H1 (cell line): ENCODE data around the gene CNTN5. TPM values are rescaled to one million over a fixed set of nuclear protein-coding genes. Genes with fewer than 3 reads are reported as not detected.

Source experiments
- CTCF ChIA-PET: fragments of 300-600 bp; sonication (Branson Sonifier 250); formaldehyde crosslinking; loops from one replicate; lab custom pipeline; 2021; ENCODE audit not compliant: partially characterized antibody; lab: Charles Lee
- POLR2A ChIA-PET: fragments of 300-600 bp; sonication (Branson Sonifier 250); formaldehyde crosslinking; loops from one replicate; lab custom pipeline; 2021; ENCODE audit warnings: inconsistent platforms; ENCODE audit not compliant: partially characterized antibody; lab: Charles Lee
- DNase-seq, 2 experiments: peaks; one replicate each; pipeline versions ENCODE4 v3.0.0 to v3.0.0-alpha.2; 2010 to 2022; ENCODE audit warnings: low spot score in 2 of 2, low read depth in 1 of 2, mixed read lengths in 1 of 2
- FAIRE-seq: peaks from 2 replicates; lab custom pipeline; 2011; peaks lifted over from hg19 to GRCh38; lab: Jason Lieb, UNC
- H2AFZ ChIP-seq: 2 replicates; pipeline ENCODE4 v1.8.1; 2012; ENCODE audit warnings: low read length, inconsistent platforms
- H2AK5ac ChIP-seq: 2 replicates; pipeline ENCODE4 v1.6.1; 2013; ENCODE audit warnings: low read depth, low read length
- H2BK120ac ChIP-seq: replicated peaks from 2 replicates; pipeline ENCODE3; 2013; ENCODE audit warnings: low read depth, low read length, inconsistent platforms
- H2BK12ac ChIP-seq: 2 replicates; pipeline ENCODE4 v1.6.1; 2013; ENCODE audit warnings: low read depth, low read length
- H2BK15ac ChIP-seq: 2 replicates; pipeline ENCODE4 v1.6.1; 2013; ENCODE audit warnings: low read length
- H2BK20ac ChIP-seq: 2 replicates; pipeline ENCODE4 v1.6.1; 2013; ENCODE audit warnings: low read length
- H2BK5ac ChIP-seq: 2 replicates; pipeline ENCODE4 v1.6.1; 2013; ENCODE audit warnings: low read depth, low read length
- H3K14ac ChIP-seq: 2 replicates; pipeline ENCODE4 v1.6.1; 2013; ENCODE audit warnings: inconsistent platforms; ENCODE audit not compliant: insufficient read length
- H3K18ac ChIP-seq: 2 replicates; pipeline ENCODE4 v1.6.1; 2013; ENCODE audit warnings: low read length; ENCODE audit errors: extremely low read depth
- H3K23ac ChIP-seq: 2 replicates; pipeline ENCODE4 v1.6.1; 2013; ENCODE audit warnings: inconsistent platforms; ENCODE audit not compliant: insufficient read length
- H3K23me2 ChIP-seq: 2 replicates; pipeline ENCODE4 v1.6.1; 2013; ENCODE audit warnings: low read depth, low read length
- H3K27ac ChIP-seq: 2 replicates; pipeline ENCODE4 v1.6.1; 2011; ENCODE audit warnings: low read depth, low read length, inconsistent platforms
- H3K27me3 ChIP-seq, 4 experiments: replicated peaks in 1 of 4; 1 replicate in 1 of 4; 2 replicates in 3 of 4; pipeline versions ENCODE4 v1.6.1 to v1.8.1; 2011 to 2013; ENCODE audit warnings: low read length in 3 of 4, mild to moderate bottlenecking in 3 of 4, inconsistent platforms in 2 of 4, mixed read lengths in 2 of 4, moderate library complexity in 1 of 4; ENCODE audit not compliant: control insufficient read depth in 3 of 4, insufficient read depth in 3 of 4; ENCODE audit errors: extremely low read depth in 1 of 4
- H3K36me3 ChIP-seq, 4 experiments: 2 replicates each; pipeline versions ENCODE4 v1.6.1 to v1.8.1; 2011 to 2013; ENCODE audit warnings: mild to moderate bottlenecking in 4 of 4, low read length in 3 of 4, moderate library complexity in 2 of 4, control low read depth in 1 of 4, inconsistent platforms in 1 of 4; ENCODE audit not compliant: insufficient read depth in 4 of 4, control insufficient read depth in 2 of 4
- H3K4ac ChIP-seq: replicated peaks from 2 replicates; pipeline ENCODE3; 2013; ENCODE audit warnings: low read length, low read depth, mixed read lengths, inconsistent platforms; ENCODE audit not compliant: insufficient read length
- H3K4me1 ChIP-seq, 4 experiments: replicated peaks in 1 of 4; 1 replicate in 1 of 4; 2 replicates in 3 of 4; pipeline versions ENCODE4 v1.6.1 to v1.8.1; 2011 to 2013; ENCODE audit warnings: low read length in 3 of 4, inconsistent platforms in 2 of 4, mixed read lengths in 1 of 4; ENCODE audit not compliant: insufficient read depth in 4 of 4, control insufficient read depth in 3 of 4
- H3K4me2 ChIP-seq, 2 experiments: 2 replicates each; pipeline versions ENCODE4 v1.6.1 to v1.8.1; 2011 to 2013; ENCODE audit warnings: low read depth in 2 of 2, low read length in 2 of 2, control low read depth in 1 of 2, inconsistent platforms in 1 of 2, mild to moderate bottlenecking in 1 of 2; ENCODE audit not compliant: insufficient read depth in 1 of 2
- H3K4me3 ChIP-seq, 4 experiments: fragments of 200-600, 300-600 bp in 1 of 4; sonication (generic), shearing (Covaris generic), sonication (Bioruptor Twin) in 1 of 4; 2 replicates each; pipeline versions ENCODE4 v1.5.1 to v1.8.1; 2011 to 2016; ENCODE audit warnings: low read length in 4 of 4, low read depth in 3 of 4, control low read depth in 2 of 4, inconsistent platforms in 2 of 4, mild to moderate bottlenecking in 2 of 4, mixed read lengths in 1 of 4, moderate library complexity in 1 of 4; ENCODE audit not compliant: insufficient read depth in 2 of 4; ENCODE audit errors: extremely low read depth in 1 of 4
- H3K56ac ChIP-seq: replicated peaks from 2 replicates; pipeline ENCODE3; 2013; ENCODE audit warnings: low read depth, mild to moderate bottlenecking, mixed read lengths, low read length, inconsistent platforms; ENCODE audit not compliant: insufficient read length
- H3K79me1 ChIP-seq: 2 replicates; pipeline ENCODE4 v1.6.1; 2013; ENCODE audit warnings: low read depth, low read length, control low read depth
- H3K79me2 ChIP-seq, 2 experiments: 2 replicates each; pipeline versions ENCODE4 v1.6.1 to v1.8.1; 2012 to 2013; ENCODE audit warnings: low read length in 2 of 2, mild to moderate bottlenecking in 2 of 2, inconsistent platforms in 1 of 2; ENCODE audit not compliant: insufficient read depth in 2 of 2, control insufficient read depth in 1 of 2
- H3K9ac ChIP-seq, 4 experiments: replicated peaks in 1 of 4; 1 replicate in 1 of 4; 2 replicates in 3 of 4; pipeline versions ENCODE4 v1.6.1 to v1.8.1; 2011 to 2013; ENCODE audit warnings: low read depth in 3 of 4, low read length in 3 of 4, control low read depth in 2 of 4, mild to moderate bottlenecking in 2 of 4, moderate library complexity in 2 of 4, inconsistent platforms in 1 of 4; ENCODE audit errors: extremely low read depth in 1 of 4
- H3K9me3 ChIP-seq, 2 experiments: 2 replicates each; pipeline versions ENCODE4 v1.6.1 to v1.8.1; 2012 to 2013; ENCODE audit warnings: mild to moderate bottlenecking in 2 of 2, moderate library complexity in 2 of 2, control low read depth in 1 of 2, inconsistent platforms in 1 of 2, low read depth in 1 of 2, low read length in 1 of 2, mixed read lengths in 1 of 2; ENCODE audit not compliant: insufficient read depth in 2 of 2
- H4K20me1 ChIP-seq, 2 experiments: replicated peaks in 1 of 2; 2 replicates each; pipeline versions ENCODE3 to v1.8.1; 2011 to 2013; ENCODE audit warnings: inconsistent platforms in 2 of 2, low read length in 2 of 2, mild to moderate bottlenecking in 1 of 2; ENCODE audit not compliant: insufficient read depth in 2 of 2, control insufficient read depth in 1 of 2
- H4K5ac ChIP-seq: 2 replicates; pipeline ENCODE4 v1.6.1; 2013; ENCODE audit warnings: low read length, low read depth, mixed read lengths, inconsistent platforms; ENCODE audit not compliant: insufficient read length
- H4K8ac ChIP-seq: 2 replicates; pipeline ENCODE4 v1.8.0; 2013; ENCODE audit warnings: mild to moderate bottlenecking, moderate library complexity, low read length, inconsistent platforms; ENCODE audit not compliant: insufficient read depth; ENCODE audit errors: extremely low read depth
- H4K91ac ChIP-seq: replicated peaks from 2 replicates; pipeline ENCODE3; 2013; ENCODE audit warnings: low read length, mixed read lengths, inconsistent platforms; ENCODE audit not compliant: insufficient read length
- CBX5 ChIP-seq: fragments of 300-800, 300-1000 bp; sonication (generic); IDR thresholded peaks from 2 replicates; pipeline ENCODE4 v1.7.1; 2016; ENCODE audit warnings: antibody characterized with exemption, low read length, low read depth
- CHD1 ChIP-seq: IDR thresholded peaks from 2 replicates; pipeline ENCODE4 v1.6.1; 2012; ENCODE audit warnings: low read depth, low read length, improper control_type of control experiment
- CTBP2 ChIP-seq: IDR thresholded peaks from 2 replicates; pipeline ENCODE4 v1.7.0; 2011; ENCODE audit warnings: borderline replicate concordance, mild to moderate bottlenecking, moderate library complexity, mixed read lengths, low read length; ENCODE audit not compliant: insufficient read depth, insufficient read length
- EP300 ChIP-seq, 2 experiments: IDR thresholded peaks; 1 replicate in 1 of 2; 2 replicates in 1 of 2; pipeline ENCODE4 v1.6.1; 2011 to 2012; ENCODE audit warnings: low read depth in 2 of 2, low read length in 2 of 2, mild to moderate bottlenecking in 2 of 2, borderline replicate concordance in 1 of 2, inconsistent platforms in 1 of 2, moderate library complexity in 1 of 2
- HDAC6 ChIP-seq: IDR thresholded peaks from one replicate; pipeline ENCODE4 v1.7.1; 2012; ENCODE audit warnings: low read depth, mild to moderate bottlenecking, inconsistent platforms, low read length, moderate library complexity
- JUN ChIP-seq: IDR thresholded peaks from 2 replicates; pipeline ENCODE4 v1.6.1; 2011; ENCODE audit warnings: low read depth, mild to moderate bottlenecking, improper control_type of control experiment, low read length
- KDM5A ChIP-seq: fragments of 200-600 bp; IDR thresholded peaks from 2 replicates; pipeline ENCODE4 v1.7.1; 2012; ENCODE audit warnings: mild to moderate bottlenecking, low read length, inconsistent platforms, mixed read lengths
- NANOG ChIP-seq: IDR thresholded peaks from 2 replicates; pipeline ENCODE4 v1.6.1; 2011; ENCODE audit warnings: low read length, low read depth, mild to moderate bottlenecking, inconsistent platforms; ENCODE audit not compliant: insufficient read depth, poor library complexity, severe bottlenecking
- SIRT6 ChIP-seq: IDR thresholded peaks from one replicate; pipeline ENCODE4 v1.7.1; 2012; ENCODE audit warnings: low read length, inconsistent platforms
- WGBS, 2 experiments: shearing (Covaris generic) in 1 of 2; methylation state at CpG; one replicate each; pipeline versions ENCODE4 v1.1.6 to v1.1.7; 2013 to 2015; ENCODE audit warnings: low lambda C conversion rate in 2 of 2, mixed read lengths in 2 of 2, inconsistent platforms in 1 of 2, low coverage in 1 of 2, missing lambda C conversion rate in 1 of 2; ENCODE audit not compliant: insufficient replicate concordance in 2 of 2, insufficient coverage in 1 of 2, insufficient read length in 1 of 2; ENCODE audit errors: extremely low coverage in 1 of 2, missing lambda C conversion rate in 1 of 2; 5-methylcytosine and 5-hydroxymethylcytosine counted together
- polyA plus RNA-seq, 7 experiments: library from polyadenylated mRNA; depleted of rRNA in 3 of 7; stranded (reverse) in 5 of 7; unstranded in 2 of 7; fragments of >200 nt in 5 of 7; fragments of 200-250 nt in 2 of 7; gene quantifications; 1 replicate in 5 of 7; 2 replicates in 1 of 7; 4 replicates in 1 of 7; pipeline versions ENCODE4 v1.2.1 to v1.2.3, GENCODE V29; 2011 to 2013; ENCODE audit warnings: missing spikeins in 2 of 7, mixed read lengths in 2 of 7
- total RNA-seq: library from RNA; stranded (reverse); fragmentation: NEBNext Ultra II Directional; extraction: Animal tissue kit (Norgen Biotek cat#: 25700); gene quantifications from 2 replicates; pipeline ENCODE4 v1.2.1, GENCODE V29; 2021
- TF ChIP-seq, protein P1 (sequence below): IDR thresholded peaks from 2 replicates; pipeline ENCODE4 v1.6.1; 2012; ENCODE audit warnings: low read length, inconsistent platforms
- TF ChIP-seq, protein P2 (sequence below): IDR thresholded peaks from 2 replicates; pipeline ENCODE4 v1.6.1; 2011; ENCODE audit warnings: low read length, improper control_type of control experiment

The CNTN5 gene
- total and polyA plus RNA-seq, 2 of the 8 experiments (the other 6 are each of a cell fraction or from before 2014, with no cell fraction given), result not detected

GRCh38 chr11:100192181-100192580 is 1171.4 kb downstream of the CNTN5 start:
- H3K4me1 ChIP-seq, result peaks cover 0 to 3% (median 2%) of the 10 kb centered on the region in 4 experiments; a peak in 4 of 7 replicates
- DNase-seq (no peak), FAIRE-seq (no peak)
- no peak overlapping the region for H3K4me2 ChIP-seq
- 100% methylated on average over 1 of the region's 1 CpG; no CpG with 5 or more reads in 1 of the 2 experiments for WGBS, 2 experiments
- H2BK120ac ChIP-seq, result no peak overlapping the region
- no peak overlapping the region for H3K4ac ChIP-seq
- no peak overlapping the region for H3K9ac ChIP-seq
- no peak overlapping the region for H4K91ac ChIP-seq
- no peak overlapping the region for H3K56ac ChIP-seq
- no peaks in the 10 kb centered on the region for H4K20me1 ChIP-seq
- no peaks in the 10 kb centered on the region for H3K79me1 ChIP-seq
- H2BK15ac ChIP-seq, result no peak overlapping the region
- H3K18ac ChIP-seq, result no peak overlapping the region
- no peaks in the 10 kb centered on the region for H3K23me2 ChIP-seq
- no peak for TF ChIP-seq CHD1
- TF ChIP-seq, protein P1, sequence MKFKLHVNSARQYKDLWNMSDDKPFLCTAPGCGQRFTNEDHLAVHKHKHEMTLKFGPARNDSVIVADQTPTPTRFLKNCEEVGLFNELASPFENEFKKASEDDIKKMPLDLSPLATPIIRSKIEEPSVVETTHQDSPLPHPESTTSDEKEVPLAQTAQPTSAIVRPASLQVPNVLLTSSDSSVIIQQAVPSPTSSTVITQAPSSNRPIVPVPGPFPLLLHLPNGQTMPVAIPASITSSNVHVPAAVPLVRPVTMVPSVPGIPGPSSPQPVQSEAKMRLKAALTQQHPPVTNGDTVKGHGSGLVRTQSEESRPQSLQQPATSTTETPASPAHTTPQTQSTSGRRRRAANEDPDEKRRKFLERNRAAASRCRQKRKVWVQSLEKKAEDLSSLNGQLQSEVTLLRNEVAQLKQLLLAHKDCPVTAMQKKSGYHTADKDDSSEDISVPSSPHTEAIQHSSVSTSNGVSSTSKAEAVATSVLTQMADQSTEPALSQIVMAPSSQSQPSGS, result no peak
- TF ChIP-seq NANOG, result no peak
- TF ChIP-seq SIRT6, result no peak
- no peak for TF ChIP-seq EP300 (IDR thresholded peaks at IDR 0.05; ENCODE audit: borderline replicate concordance in 1 of 2, low read depth in 2 of 2, low read length in 2 of 2)
- no peak for TF ChIP-seq CTBP2
- no peak for TF ChIP-seq CBX5
- no peak for TF ChIP-seq KDM5A
- TF ChIP-seq, protein P2, sequence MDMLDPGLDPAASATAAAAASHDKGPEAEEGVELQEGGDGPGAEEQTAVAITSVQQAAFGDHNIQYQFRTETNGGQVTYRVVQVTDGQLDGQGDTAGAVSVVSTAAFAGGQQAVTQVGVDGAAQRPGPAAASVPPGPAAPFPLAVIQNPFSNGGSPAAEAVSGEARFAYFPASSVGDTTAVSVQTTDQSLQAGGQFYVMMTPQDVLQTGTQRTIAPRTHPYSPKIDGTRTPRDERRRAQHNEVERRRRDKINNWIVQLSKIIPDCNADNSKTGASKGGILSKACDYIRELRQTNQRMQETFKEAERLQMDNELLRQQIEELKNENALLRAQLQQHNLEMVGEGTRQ, result no peak
- no peak for TF ChIP-seq JUN
- no peak for TF ChIP-seq HDAC6
- H2BK5ac ChIP-seq, result no peak overlapping the region
- H3K9me3 ChIP-seq, result no peaks in the 10 kb centered on the region
- H3K27me3 ChIP-seq, result no peaks in the 10 kb centered on the region
- H2BK20ac ChIP-seq, result no peak overlapping the region
- no peak overlapping the region for H3K14ac ChIP-seq
- no peak overlapping the region for H2BK12ac ChIP-seq
- no peak overlapping the region for H3K23ac ChIP-seq
- no peak overlapping the region for H4K8ac ChIP-seq
- H3K27ac ChIP-seq, result no peak overlapping the region
- H3K79me2 ChIP-seq, result no peaks in the 10 kb centered on the region
- POLR2A ChIA-PET, result no interaction called here
- no peak overlapping the region for H4K5ac ChIP-seq
- H2AFZ ChIP-seq, result no peak overlapping the region
- H3K4me3 ChIP-seq, result no peak overlapping the region
- H3K36me3 ChIP-seq, result no peaks in the 10 kb centered on the region
- no peak overlapping the region for H2AK5ac ChIP-seq
- CTCF ChIA-PET, result no interaction called here
